PC-9 (cell line): ENCODE measurements around the gene RAP1B. TPM values are rescaled to one million over a fixed set of nuclear protein-coding genes. Genes with fewer than 3 reads are reported as not detected.

Experiments used
- BruUV-seq: library from RNA; stranded (reverse); fragments of 400-500 nt; replicated peaks from 2 replicates; lab custom pipeline; 2021; lab: Mats Ljungman, UMichigan
- CTCF ChIA-PET: fragments of 300-600 bp; sonication (Branson Sonifier 250); formaldehyde crosslinking; loops from one replicate; lab custom pipeline; 2022; ENCODE audit warnings: antibody characterized with exemption; lab: Charles Lee
- POLR2A ChIA-PET: fragments of 300-600 bp; sonication (Branson Sonifier 250); formaldehyde crosslinking; loops from one replicate; lab custom pipeline; 2022; ENCODE audit warnings: antibody characterized with exemption; ENCODE audit not compliant: unreplicated experiment; lab: Charles Lee
- DNase-seq, 2 experiments: peaks; one replicate each; pipeline versions ENCODE4 v3.0.0 to v3.0.0-alpha.2; 2015 to 2022; ENCODE audit warnings: mixed read lengths in 1 of 2
- H2AFZ ChIP-seq: fragments of 200-600 bp; sonication (generic); 2 replicates; pipeline ENCODE4 v1.8.1; 2017; ENCODE audit warnings: antibody characterized with exemption
- H3F3A ChIP-seq: fragments of 200-600 bp; sonication (generic); 2 replicates; pipeline ENCODE4 v1.8.1; 2017; ENCODE audit warnings: antibody characterized with exemption, mild to moderate bottlenecking, low read depth; ENCODE audit not compliant: insufficient read depth
- H3K27ac ChIP-seq: fragments of 200-600 bp; sonication (generic); 2 replicates; pipeline ENCODE4 v1.6.1; 2016; ENCODE audit warnings: mixed run types
- H3K27me3 ChIP-seq: fragments of 200-600 bp; sonication (generic); 2 replicates; pipeline ENCODE4 v1.6.1; 2016; ENCODE audit warnings: low read depth, mixed run types; ENCODE audit not compliant: insufficient read depth
- H3K36me3 ChIP-seq: fragments of 200-600 bp; sonication (generic); 2 replicates; pipeline ENCODE4 v1.6.1; 2016; ENCODE audit warnings: low read depth, mixed run types
- H3K4me1 ChIP-seq: fragments of 200-600 bp; sonication (generic); replicated peaks from 2 replicates; pipeline ENCODE4 v1.6.1; 2016; ENCODE audit warnings: mixed run types; ENCODE audit not compliant: insufficient read depth
- H3K4me2 ChIP-seq: fragments of 200-600 bp; sonication (generic); 2 replicates; pipeline ENCODE4 v1.6.1; 2017; ENCODE audit warnings: mixed run types
- H3K4me3 ChIP-seq: fragments of 200-600 bp; sonication (generic); 2 replicates; pipeline ENCODE4 v1.6.1; 2016; ENCODE audit warnings: mixed run types
- H3K79me2 ChIP-seq: fragments of 200-600 bp; sonication (generic); 2 replicates; pipeline ENCODE4 v1.6.1; 2017; ENCODE audit warnings: low read depth, mixed run types
- H3K9me2 ChIP-seq: fragments of 200-600 bp; sonication (generic); 2 replicates; pipeline ENCODE4 v1.8.1; 2017; ENCODE audit warnings: mild to moderate bottlenecking; ENCODE audit not compliant: insufficient read depth
- H3K9me3 ChIP-seq: fragments of 200-600 bp; sonication (generic); 2 replicates; pipeline ENCODE4 v1.8.1; 2016; ENCODE audit warnings: low read depth; ENCODE audit not compliant: insufficient read depth
- H4K20me1 ChIP-seq: fragments of 200-600 bp; sonication (generic); 2 replicates; pipeline ENCODE4 v1.8.1; 2017; ENCODE audit not compliant: insufficient read depth
- CTCF ChIP-seq: fragments of 200-600 bp; sonication (generic); conservative IDR thresholded peaks from 2 replicates; pipeline ENCODE4 v1.6.1; 2017; ENCODE audit warnings: mixed run types, antibody characterized with exemption, mild to moderate bottlenecking, moderate library complexity
- EZH2 ChIP-seq: fragments of 200-600 bp; sonication (generic); IDR thresholded peaks from 2 replicates; pipeline ENCODE4 v1.8.0; 2017; ENCODE audit warnings: antibody characterized with exemption, low read depth
- intact Hi-C: fragments of 100-400 bp; cut with micrococcal nuclease; formaldehyde crosslinking; loops from one replicate; pipeline ENCODE4 v1.10.0; 2022; ENCODE audit not compliant: unreplicated experiment
- total RNA-seq: library from RNA; stranded (reverse); gene quantifications from 2 replicates; pipeline ENCODE4 v1.2.3, GENCODE V29; 2021

The RAP1B gene
- total RNA-seq, 1 experiment from 2014 or later = 89.7 TPM

- intact Hi-C loops = no loop called here
- no peaks in the 10 kb centered on the region for H3K9me3 ChIP-seq
- no peaks in the 10 kb centered on the region for H3K27me3 ChIP-seq
- H3K79me2 ChIP-seq = peaks cover 69% of the 10 kb centered on the region
- no peak for DNase-seq
- H3K4me1 ChIP-seq = peaks cover 6% of the 10 kb centered on the region
- H3K27ac ChIP-seq = no peak overlapping the region
- no peak overlapping the region for H2AFZ ChIP-seq
- H3K4me3 ChIP-seq = no peak overlapping the region
- BruUV-seq = no TSS peak
- ChIA-PET CTCF (no interaction called here), POLR2A (no interaction called here)
- H3K36me3 ChIP-seq = 0 out of 2 replicates have a peak, but pooled peaks cover 4% of the 10 kb centered on the region
- no peak overlapping the region for H3K4me2 ChIP-seq
- peaks cover 5% of the 10 kb centered on the region for H3F3A ChIP-seq
- TF ChIP-seq CTCF (no peak), EZH2 (no peak)
- peaks cover 80% of the 10 kb centered on the region for H4K20me1 ChIP-seq
- H3K9me2 ChIP-seq = no peaks in the 10 kb centered on the region
Measured at GRCh38 chr12:68641138-68641537, 30.4 kb downstream of the RAP1B start.

- Histone ChIP-seq H3K4me2 (no peak overlapping the region), H3K27me3 (no peaks in the 10 kb centered on the region), H3K4me3 (no peak overlapping the region), H3K27ac (no peak overlapping the region), H3K36me3 (0 out of 2 replicates have a peak, but pooled peaks cover 6% of the 10 kb centered on the region), H3K9me3 (no peaks in the 10 kb centered on the region), H2AFZ (no peak overlapping the region), H3K79me2 (peaks cover 32% of the 10 kb centered on the region), H3F3A (peaks cover 4% of the 10 kb centered on the region; the same call in 1 of the 2 replicates), H3K4me1 (no peaks in the 10 kb centered on the region), H4K20me1 (peaks cover 43% of the 10 kb centered on the region), H3K9me2 (no peaks in the 10 kb centered on the region)
- intact Hi-C loops = no loop called here
- DNase-seq = no peak
- TF ChIP-seq EZH2 (no peak), CTCF (no peak)
- ChIA-PET CTCF (no interaction called here), POLR2A (no interaction called here)
- BruUV-seq = no TSS peak
Measured at GRCh38 chr12:68646484-68646883, 35.8 kb downstream of the RAP1B start.

- H3K27ac ChIP-seq = no peak overlapping the region
- no peaks in the 10 kb centered on the region for H3K9me2 ChIP-seq
- H3K4me1 ChIP-seq = no peaks in the 10 kb centered on the region
- BruUV-seq = no TSS peak
- no peak overlapping the region for H3K4me3 ChIP-seq
- no peaks in the 10 kb centered on the region for H3K9me3 ChIP-seq
- H4K20me1 ChIP-seq = peaks cover 37% of the 10 kb centered on the region
- ChIA-PET CTCF (interaction anchor here (0.7 kb wide), 1 partner anchor 21 kb away, joined by 3 read pairs; no protein-coding TSS in a partner anchor), POLR2A (no interaction called here)
- intact Hi-C loops = no loop called here
- no peak overlapping the region for H2AFZ ChIP-seq
- no peak overlapping the region for H3K4me2 ChIP-seq
- no peaks in the 10 kb centered on the region for H3K27me3 ChIP-seq
- peaks cover 23% of the 10 kb centered on the region for H3K79me2 ChIP-seq
- no peak for TF ChIP-seq CTCF
- no peak for TF ChIP-seq EZH2
- no peak for DNase-seq
- peaks cover 4% of the 10 kb centered on the region; the same call in 1 of the 2 replicates for H3F3A ChIP-seq
- 0 out of 2 replicates have a peak, but pooled peaks cover 12% of the 10 kb centered on the region for H3K36me3 ChIP-seq
Measured at GRCh38 chr12:68647507-68647906, 36.8 kb downstream of the RAP1B start.
